Measurements from ENCODE around the gene TRAPPC3L. TPM values are rescaled to one million over a fixed set of nuclear protein-coding genes. Genes with fewer than 3 reads are reported as not detected.
A peak's percentile ranks its signal among the peaks of the same experiment; 100 is the strongest.

Gene TRAPPC3L
- total RNA-seq (2014; rRNA removed; shearing (Covaris generic)), result 0.17 TPM in 1 of 2 replicates, not detected in the other

GRCh38 chr6:116545651-116546050, at the start of gene TRAPPC3L:
TRAPPC3L (minus strand) TSS chr6:116545684; CDS start chr6:116545514, 170 bp downstream.
- no peak for DNase-seq (ENCODE audit: low spot score)

DNA sequence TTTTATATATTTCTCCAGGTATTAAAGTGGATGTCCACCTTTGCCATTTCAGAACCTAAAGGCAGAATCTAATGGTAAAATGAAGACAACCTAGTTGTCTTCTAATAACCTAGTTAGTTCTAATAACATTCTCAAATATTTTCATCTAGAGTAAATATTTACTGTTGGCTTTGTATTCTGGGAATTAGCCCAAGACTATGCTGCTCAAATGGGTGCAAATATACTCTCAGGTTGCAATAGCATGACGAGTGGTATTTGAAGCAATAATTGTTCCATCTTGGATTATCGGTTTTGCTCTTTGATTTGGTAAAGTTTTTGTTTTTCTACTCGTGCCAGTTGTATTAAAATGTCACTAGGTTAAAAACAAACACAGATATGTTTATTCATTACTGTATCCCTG, 49.8 kb upstream of the TRAPPC3L start:
- no peak for DNase-seq (ENCODE audit: low spot score)

DNA sequence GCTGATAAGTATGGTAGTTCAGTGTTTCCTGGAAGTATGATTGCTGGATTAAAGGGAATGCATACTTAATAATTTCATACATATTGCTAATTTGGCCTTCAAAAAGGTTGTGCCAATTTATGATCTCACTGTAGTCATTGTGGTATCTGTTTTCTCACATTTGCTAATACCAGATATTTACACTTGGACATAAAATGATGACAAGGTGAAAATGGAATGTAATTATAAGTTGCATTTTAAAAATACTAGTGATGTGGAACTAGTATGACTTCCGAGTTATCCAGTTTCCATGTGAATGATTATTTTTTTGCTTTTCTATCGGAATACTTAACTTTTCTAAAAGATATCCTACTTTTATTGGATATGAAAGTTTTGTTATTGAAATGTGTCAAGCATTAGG, 41.3 kb upstream of the TRAPPC3L start:
- DNase-seq (ENCODE audit: low spot score), result no peak

DNA sequence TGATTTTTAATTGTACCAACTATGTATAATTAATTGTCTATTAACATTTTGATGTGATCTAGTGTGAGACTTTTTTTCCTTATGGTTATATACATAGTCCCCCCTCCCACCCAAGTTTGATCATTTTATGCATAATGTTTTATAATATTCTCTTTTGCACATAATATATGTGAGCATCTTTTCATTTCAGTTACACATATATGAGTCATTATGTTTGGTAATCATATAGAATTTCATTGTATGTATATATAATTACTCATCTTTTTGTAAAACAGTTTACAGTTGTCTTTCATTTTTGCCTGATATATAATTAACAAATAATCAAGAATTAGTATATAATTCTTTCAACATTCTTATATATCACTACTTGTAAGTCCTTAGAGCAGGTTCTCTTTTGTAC, 40.8 kb upstream of the TRAPPC3L start:
- DNase-seq (ENCODE audit: low spot score), result no peak

DNA sequence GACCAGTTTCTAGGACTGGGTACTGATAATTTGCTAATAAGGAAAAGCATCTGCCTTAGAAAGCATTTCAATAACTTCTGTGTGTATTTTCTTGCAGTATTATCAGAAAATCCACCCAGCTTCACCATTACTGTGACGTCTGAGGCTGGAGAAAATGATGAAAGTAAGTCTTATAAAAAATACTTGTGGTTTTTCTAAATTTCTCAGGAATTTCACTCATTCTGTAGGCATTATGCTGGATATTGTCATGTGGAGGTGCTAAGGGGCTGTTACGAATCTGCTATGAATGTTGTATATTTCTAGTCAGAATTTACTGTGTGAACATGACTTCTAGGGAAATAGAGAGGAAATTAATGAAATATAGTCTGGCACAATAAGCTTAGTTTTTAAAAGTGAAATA, 34.7 kb upstream of the TRAPPC3L start:
- no peak for DNase-seq (ENCODE audit: low spot score)

- DNase-seq (ENCODE audit: low spot score), result no peak
Measured at GRCh38 chr6:116579143-116579542, 33.7 kb upstream of the TRAPPC3L start.

- no peak for DNase-seq (ENCODE audit: low spot score)
Measured at GRCh38 chr6:116578335-116578734, 32.9 kb upstream of the TRAPPC3L start.

- DNase-seq (ENCODE audit: low spot score), result no peak
Measured at GRCh38 chr6:116577486-116577885, 32.0 kb upstream of the TRAPPC3L start.

DNA sequence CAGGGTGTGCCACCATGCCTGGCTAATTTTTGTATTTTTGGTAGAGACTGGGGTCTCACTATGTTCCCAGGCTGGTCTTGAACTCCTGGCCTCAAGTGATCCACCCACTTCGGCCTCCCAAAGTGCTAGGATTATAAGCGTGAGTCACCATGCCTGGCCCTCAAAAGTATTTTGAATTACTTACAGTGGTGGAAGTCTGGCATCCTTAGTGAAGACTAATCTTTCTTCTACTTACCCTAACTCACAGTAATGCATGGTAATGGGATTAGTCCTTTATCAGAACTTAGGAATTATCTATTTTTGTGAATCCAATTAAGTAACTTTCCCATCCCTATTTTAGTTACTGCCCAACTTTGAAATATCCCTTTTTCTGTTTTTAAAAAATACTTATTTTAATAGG, 29.7 kb upstream of the TRAPPC3L start:
- no peak for DNase-seq (ENCODE audit: low spot score)

DNA sequence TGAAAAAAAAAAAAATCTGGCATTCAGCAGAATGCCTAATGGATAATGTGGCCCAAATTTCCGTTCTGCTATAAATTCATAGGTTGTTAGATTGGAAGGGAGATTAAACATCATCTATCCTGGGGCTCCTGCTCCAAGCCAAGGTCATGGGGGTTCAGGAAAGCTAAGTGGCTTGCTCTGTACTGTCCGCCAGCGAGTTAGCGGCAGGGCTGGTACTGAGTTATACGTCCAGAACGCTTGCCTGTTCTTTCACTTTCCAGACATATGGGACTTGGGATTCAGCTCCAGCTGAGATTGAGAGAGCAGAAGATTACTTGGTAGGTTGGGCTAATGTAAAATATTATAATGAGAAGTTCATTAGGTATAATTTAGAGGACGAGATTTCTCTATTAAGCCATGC, 26.7 kb upstream of the TRAPPC3L start:
- peak; percentile 5 for DNase-seq (ENCODE audit: low spot score)

GRCh38 chr6:116571683-116572000, 26.2 kb upstream of the TRAPPC3L start:
- no peak for DNase-seq (ENCODE audit: low spot score)

GRCh38 chr6:116570856-116571682, 25.6 kb upstream of the TRAPPC3L start, which contains the start of gene RWDD1:
RWDD1 (plus strand) TSS chr6:116571504; CDS start chr6:116571583, 79 bp downstream.
- peak; percentile 97 for DNase-seq (ENCODE audit: low spot score)

GRCh38 chr6:116568821-116569755, 23.6 kb upstream of the TRAPPC3L start:
- no peak for DNase-seq (ENCODE audit: low spot score)

DNA sequence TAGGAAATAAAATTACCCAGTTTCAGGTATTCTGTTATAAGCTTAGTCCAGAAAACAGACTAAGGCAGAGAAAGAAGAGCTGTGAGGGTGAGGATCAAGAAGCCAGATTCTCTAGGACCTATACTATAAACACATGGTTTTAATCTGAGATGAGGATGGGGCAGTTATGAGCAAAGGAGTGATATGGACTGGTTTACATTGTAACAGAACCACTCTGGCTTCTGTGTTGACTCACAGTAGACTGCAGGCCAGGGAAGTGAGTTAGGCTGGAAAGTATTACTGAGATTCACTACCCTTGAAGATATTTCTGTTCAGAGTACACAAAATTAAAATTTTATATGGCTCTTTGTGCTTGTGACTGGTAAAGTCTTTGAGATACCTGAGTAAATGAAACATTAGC, 22.6 kb upstream of the TRAPPC3L start:
- DNase-seq (ENCODE audit: low spot score), result no peak

DNA sequence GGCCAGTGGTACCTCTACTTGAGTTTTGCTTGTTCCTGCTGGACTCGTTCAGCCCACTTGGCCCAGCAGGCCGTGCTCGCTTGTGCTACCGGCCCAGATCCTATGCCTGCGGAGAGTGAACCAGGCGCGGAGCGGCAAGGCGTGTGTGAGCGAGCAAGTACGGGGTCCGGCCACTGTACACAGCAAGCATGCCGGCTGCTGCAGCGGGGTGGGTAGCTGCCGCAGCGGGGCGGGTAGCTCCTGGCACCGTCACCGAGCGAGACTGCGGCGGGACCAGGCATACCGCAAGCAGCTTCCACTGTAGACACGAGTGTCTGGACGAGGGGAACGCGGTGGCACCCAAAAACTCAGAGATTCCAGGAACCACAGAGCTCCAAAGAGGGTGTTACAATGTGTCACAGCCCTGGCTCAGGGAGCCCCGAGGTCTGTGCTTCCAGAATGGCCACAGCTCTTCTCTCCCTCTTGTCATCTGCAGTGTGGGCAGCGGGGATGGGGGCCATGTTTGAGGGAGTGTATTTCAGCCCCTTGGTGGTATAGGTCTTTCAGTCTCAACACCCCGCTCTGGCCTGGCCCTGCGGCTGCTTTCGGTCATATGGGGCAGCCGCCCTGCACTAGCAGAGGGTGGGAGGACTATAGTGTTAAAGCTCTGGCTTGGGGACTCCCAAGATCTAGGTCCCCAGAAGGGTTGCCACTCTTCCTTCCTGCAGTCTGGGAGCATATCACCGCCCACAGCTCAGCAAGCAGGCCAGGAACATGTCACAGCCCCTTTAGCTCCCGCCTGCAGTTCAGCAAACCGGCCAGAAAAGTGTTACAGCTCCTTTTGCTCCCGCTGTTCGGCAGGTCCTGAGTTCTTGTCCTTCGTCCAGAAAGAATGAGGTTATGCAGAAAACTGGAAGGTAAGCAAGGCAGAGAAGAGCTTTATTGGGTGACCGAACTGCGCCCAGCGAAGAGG, 19.7 kb upstream of the TRAPPC3L start:
- no peak for DNase-seq (ENCODE audit: low spot score)

DNA sequence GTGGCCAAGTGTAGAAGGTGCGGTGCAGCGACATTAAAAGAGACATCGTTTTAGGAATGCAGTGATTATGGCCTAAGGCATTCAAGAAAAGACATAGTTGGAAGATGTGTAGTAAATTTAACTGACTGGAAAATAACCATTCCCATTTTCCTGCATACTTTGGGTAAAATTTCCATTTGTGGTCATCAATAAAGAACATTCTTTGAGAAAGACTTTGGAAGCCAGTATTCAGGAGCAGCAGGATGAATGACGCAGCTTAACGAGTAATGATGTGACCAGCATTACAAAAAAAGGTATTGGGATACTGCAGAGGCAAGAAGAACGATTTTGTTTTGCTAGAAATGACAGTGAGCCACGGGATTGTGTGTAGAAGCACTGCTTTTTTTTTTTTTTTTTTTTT, 18.8 kb upstream of the TRAPPC3L start:
- no peak for DNase-seq (ENCODE audit: low spot score)

GRCh38 chr6:116563830-116564229, 18.3 kb upstream of the TRAPPC3L start:
- no peak for DNase-seq (ENCODE audit: low spot score)

- no peak for DNase-seq (ENCODE audit: low spot score)
Measured at GRCh38 chr6:116562614-116563013, 17.1 kb upstream of the TRAPPC3L start.

- DNase-seq (ENCODE audit: low spot score), result no peak
Measured at GRCh38 chr6:116562019-116562403, 16.5 kb upstream of the TRAPPC3L start.

- peak; percentile 41 for DNase-seq (ENCODE audit: low spot score)
Measured at GRCh38 chr6:116561377-116562018, 16.0 kb upstream of the TRAPPC3L start.

DNA sequence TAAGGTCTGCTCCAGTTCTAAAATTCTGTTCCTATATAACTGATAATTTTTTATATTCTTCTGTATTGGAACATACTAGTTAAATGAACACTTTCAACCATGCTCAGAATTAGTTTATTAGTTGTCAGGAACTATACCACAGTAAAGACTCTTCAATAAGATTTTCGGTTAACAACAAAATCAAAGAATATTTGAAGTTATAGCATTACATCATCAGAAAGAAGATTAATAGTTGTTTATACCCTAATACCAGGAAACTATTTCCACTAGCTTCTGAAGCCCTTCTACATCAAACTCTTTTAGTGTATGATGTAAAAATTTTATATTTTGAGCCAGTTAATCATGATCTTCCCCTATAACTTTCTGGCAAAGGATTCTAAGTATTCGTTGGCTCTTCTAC, 14.6 kb upstream of the TRAPPC3L start:
- DNase-seq (ENCODE audit: low spot score), result no peak
